HepG2 (cell line): ENCODE results near the gene KLHL18. TPM values are rescaled to one million over a fixed set of nuclear protein-coding genes. Genes with fewer than 3 reads are reported as not detected.

Source experiments
- ERF ChIP-seq: IDR thresholded peaks from 2 replicates; pipeline ENCODE4 v1.6.1; 2018; ENCODE audit warnings: missing biosample characterization, missing genetic modification reagents
- ETV6 ChIP-seq: sonication (generic); formaldehyde crosslinking; conservative IDR thresholded peaks from 2 replicates; pipeline ENCODE4 v1.4.0; 2020; ENCODE audit warnings: missing genetic modification reagents
- GATAD1 ChIP-seq: IDR thresholded peaks from 2 replicates; pipeline ENCODE4 v1.6.1; 2016; ENCODE audit warnings: missing genetic modification reagents, missing compliant biosample characterization
- MED13 ChIP-seq: sonication (generic); formaldehyde crosslinking; IDR thresholded peaks from 2 replicates; pipeline ENCODE4 v1.5.0; 2020; ENCODE audit warnings: missing genetic modification reagents
- MEIS1 ChIP-seq: sonication (generic); formaldehyde crosslinking; IDR thresholded peaks from 2 replicates; pipeline ENCODE4 v1.9.0; 2021; ENCODE audit warnings: mild to moderate bottlenecking, missing genetic modification reagents, moderate library complexity, borderline replicate concordance
- NBN ChIP-seq: fragments of 450-650 bp; conservative IDR thresholded peaks from 2 replicates; pipeline ENCODE4 v1.6.1; 2017
- NFKB2 ChIP-seq: sonication (generic); formaldehyde crosslinking; IDR thresholded peaks from 2 replicates; pipeline ENCODE4 v1.4.0; 2020; ENCODE audit warnings: missing genetic modification reagents, borderline replicate concordance
- NKX3-1 ChIP-seq: sonication (generic); formaldehyde crosslinking; IDR thresholded peaks from 2 replicates; pipeline ENCODE4 v1.5.0; 2020; ENCODE audit warnings: missing genetic modification reagents
- RFX3 ChIP-seq: IDR thresholded peaks from 2 replicates; pipeline ENCODE4 v1.6.1; 2016; ENCODE audit warnings: missing biosample characterization, missing genetic modification reagents
- SOX13 ChIP-seq, 3 experiments: fragments of 450-650 bp in 1 of 3; sonication (generic) in 1 of 3; formaldehyde crosslinking in 1 of 3; IDR thresholded peaks in 2 of 3; conservative IDR thresholded peaks in 1 of 3; 2 replicates each; pipeline versions ENCODE4 v1.5.0 to v1.6.1; 2016 to 2020; ENCODE audit warnings: antibody characterized with exemption in 1 of 3, mild to moderate bottlenecking in 1 of 3, missing compliant biosample characterization in 1 of 3, missing genetic modification reagents in 1 of 3, moderate library complexity in 1 of 3
- ZBTB37 ChIP-seq: sonication (generic); formaldehyde crosslinking; IDR thresholded peaks from 2 replicates; pipeline ENCODE4 v1.4.0; 2020; ENCODE audit warnings: mild to moderate bottlenecking, missing genetic modification reagents
- ZBTB38 ChIP-seq: sonication (generic); formaldehyde crosslinking; IDR thresholded peaks from 2 replicates; pipeline ENCODE4 v1.5.1; 2020; ENCODE audit warnings: mild to moderate bottlenecking, missing genetic modification reagents
- ZKSCAN5 ChIP-seq: sonication (generic); formaldehyde crosslinking; IDR thresholded peaks from 2 replicates; pipeline ENCODE4 v1.5.1; 2020; ENCODE audit warnings: mild to moderate bottlenecking, missing genetic modification reagents
- ZNF335 ChIP-seq: sonication (generic); formaldehyde crosslinking; IDR thresholded peaks from 2 replicates; pipeline ENCODE4 v1.4.0; 2020; ENCODE audit warnings: missing genetic modification reagents
- ZNF468 ChIP-seq: sonication (generic); formaldehyde crosslinking; IDR thresholded peaks from 2 replicates; pipeline ENCODE4 v1.8.0; 2022; ENCODE audit warnings: mild to moderate bottlenecking, moderate library complexity, missing genetic modification reagents
- ZNF512B ChIP-seq: sonication (generic); formaldehyde crosslinking; IDR thresholded peaks from 2 replicates; pipeline ENCODE4 v1.5.1; 2020; ENCODE audit warnings: missing genetic modification reagents, mild to moderate bottlenecking, borderline replicate concordance
- ZNF678 ChIP-seq: sonication (generic); formaldehyde crosslinking; IDR thresholded peaks from 2 replicates; pipeline ENCODE4 v1.4.0; 2020; ENCODE audit warnings: mild to moderate bottlenecking, missing genetic modification reagents
- ZNF749 ChIP-seq: sonication (generic); formaldehyde crosslinking; IDR thresholded peaks from 2 replicates; pipeline ENCODE4 v1.8.0; 2022; ENCODE audit warnings: mild to moderate bottlenecking, missing genetic modification reagents, moderate library complexity, borderline replicate concordance
- ZNF788 ChIP-seq: sonication (generic); formaldehyde crosslinking; IDR thresholded peaks from 2 replicates; pipeline ENCODE4 v1.5.0; 2020; ENCODE audit warnings: mild to moderate bottlenecking, missing genetic modification reagents, borderline replicate concordance
- ZSCAN5A ChIP-seq: sonication (generic); formaldehyde crosslinking; IDR thresholded peaks from 2 replicates; pipeline ENCODE4 v1.8.0; 2022; ENCODE audit warnings: mild to moderate bottlenecking, missing genetic modification reagents, borderline replicate concordance
- polyA plus RNA-seq, 8 experiments: library from polyadenylated mRNA; depleted of rRNA in 3 of 8; stranded (reverse) in 7 of 8; unstranded in 1 of 8; fragments of >200 nt; fragmentation: Illumina TruSeq in 4 of 8; extraction: Trizol in 4 of 8; gene quantifications; 2 replicates each; pipeline versions ENCODE4 v1.2.1 to v1.2.3, GENCODE V29; 2011 to 2016; ENCODE audit warnings: low read depth in 4 of 8, missing spikeins in 1 of 8, mixed read lengths in 1 of 8; ENCODE audit not compliant: insufficient read depth in 1 of 8
- total RNA-seq, 5 experiments: library from RNA; depleted of rRNA; stranded (reverse); fragments of >200 nt; fragmentation: Illumina TruSeq; extraction: Trizol; gene quantifications; 2 replicates each; pipeline ENCODE4 v1.2.3, GENCODE V29; 2016; ENCODE audit warnings: low read depth in 1 of 5
- TF ChIP-seq, protein P1 (sequence below): sonication (generic); formaldehyde crosslinking; IDR thresholded peaks from 2 replicates; pipeline ENCODE4 v1.4.0; 2020; ENCODE audit warnings: mild to moderate bottlenecking, low read depth, missing genetic modification reagents

The KLHL18 gene
- total and polyA plus RNA-seq, 2 of the 13 experiments (the other 11 are each of a cell fraction or from before 2014, with no cell fraction given), result 17.5 to 18.8 TPM

- TF ChIP-seq NKX3-1 (CRISPR knock-in tag) (0 out of 2 replicates have a peak, but pooled peaks have one; percentile 52), ZBTB38 (CRISPR knock-in tag) (peak; percentile 76), ETV6 (no peak; the same call in 1 of the 2 replicates), ERF (CRISPR knock-in tag) (peak; percentile 49; the same call in 1 of the 2 replicates), GATAD1 (CRISPR knock-in tag) (peak; percentile 86), ZNF788 (peak; percentile 72; the same call in 1 of the 2 replicates), ZNF678 (CRISPR knock-in tag) (peak; percentile 78; the same call in 1 of the 2 replicates), ZNF512B (CRISPR knock-in tag) (no peak; the same call in 1 of the 2 replicates), ZNF335 (CRISPR knock-in tag) (no peak; the same call in 1 of the 2 replicates), NBN (no peak), NFKB2 (CRISPR knock-in tag) (peak; percentile 25; the same call in 1 of the 2 replicates), ZBTB37 (CRISPR knock-in tag) (peak; percentile 6; the same call in 1 of the 2 replicates), ZNF468 (0 out of 2 replicates have a peak, but pooled peaks have one; percentile 81), SOX13 (IDR thresholded peaks at IDR 0.05) (no peak), SOX13 (CRISPR knock-in tag; conservative IDR thresholded peaks at IDR 0.05 in 1 of 2, IDR thresholded peaks at IDR 0.05 in 1 of 2) (peak in 1 of 2 experiments; percentile 50; a peak in 1 of 4 replicates), ZNF749 (CRISPR knock-in tag) (peak; percentile 77; the same call in 1 of the 2 replicates), ZSCAN5A (peak; percentile 9), MED13 (CRISPR knock-in tag) (0 out of 2 replicates have a peak, but pooled peaks have one; percentile 41), MEIS1 (CRISPR knock-in tag) (peak; percentile 78), RFX3 (CRISPR knock-in tag) (no peak), ZKSCAN5 (peak; percentile 53; the same call in 1 of the 2 replicates)
- TF ChIP-seq, protein P1, sequence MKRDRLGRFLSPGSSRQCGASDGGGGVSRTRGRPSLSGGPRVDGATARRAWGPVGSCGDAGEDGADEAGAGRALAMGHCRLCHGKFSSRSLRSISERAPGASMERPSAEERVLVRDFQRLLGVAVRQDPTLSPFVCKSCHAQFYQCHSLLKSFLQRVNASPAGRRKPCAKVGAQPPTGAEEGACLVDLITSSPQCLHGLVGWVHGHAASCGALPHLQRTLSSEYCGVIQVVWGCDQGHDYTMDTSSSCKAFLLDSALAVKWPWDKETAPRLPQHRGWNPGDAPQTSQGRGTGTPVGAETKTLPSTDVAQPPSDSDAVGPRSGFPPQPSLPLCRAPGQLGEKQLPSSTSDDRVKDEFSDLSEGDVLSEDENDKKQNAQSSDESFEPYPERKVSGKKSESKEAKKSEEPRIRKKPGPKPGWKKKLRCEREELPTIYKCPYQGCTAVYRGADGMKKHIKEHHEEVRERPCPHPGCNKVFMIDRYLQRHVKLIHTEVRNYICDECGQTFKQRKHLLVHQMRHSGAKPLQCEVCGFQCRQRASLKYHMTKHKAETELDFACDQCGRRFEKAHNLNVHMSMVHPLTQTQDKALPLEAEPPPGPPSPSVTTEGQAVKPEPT (CRISPR knock-in tag), result peak; percentile 49; the same call in 1 of the 2 replicates
Observed at GRCh38 chr3:47380601-47381316, 98.0 kb downstream of the KLHL18 start, which contains the start of gene PTPN23 (continued).
